Loucy (cell line): ENCODE measurements around the gene TRERF1.

Experiments
- H2AFZ ChIP-seq: fragments of 200-600 bp; sonication (generic); 2 replicates; pipeline ENCODE4 v1.6.0; 2016; ENCODE audit warnings: antibody characterized with exemption, mild to moderate bottlenecking, low read length, moderate library complexity
- H3F3A ChIP-seq: fragments of 200-600 bp; 2 replicates; pipeline ENCODE4 v1.6.0; 2016; ENCODE audit warnings: antibody characterized with exemption, low read depth, mild to moderate bottlenecking
- H3K27me3 ChIP-seq: fragments of 200-600 bp; sonication (generic); 2 replicates; pipeline ENCODE4 v1.6.1; 2014; ENCODE audit warnings: low read length, mild to moderate bottlenecking; ENCODE audit not compliant: insufficient read depth, poor library complexity, severe bottlenecking
- H3K36me3 ChIP-seq: fragments of 200-600 bp; sonication (generic); 2 replicates; pipeline ENCODE4 v1.6.1; 2016; ENCODE audit warnings: low read length; ENCODE audit not compliant: insufficient read depth
- H3K4me1 ChIP-seq: fragments of 200-600 bp; sonication (generic); 2 replicates; pipeline ENCODE4 v1.5.1; 2014; ENCODE audit warnings: low read length, mild to moderate bottlenecking; ENCODE audit not compliant: insufficient read depth, poor library complexity, severe bottlenecking
- H3K4me2 ChIP-seq: fragments of 200-600 bp; sonication (generic); 2 replicates; pipeline ENCODE4 v1.6.0; 2014; ENCODE audit warnings: antibody characterized with exemption, low read length, low read depth, mild to moderate bottlenecking; ENCODE audit not compliant: poor library complexity, severe bottlenecking
- H3K4me3 ChIP-seq: fragments of 200-600 bp; sonication (generic); 2 replicates; pipeline ENCODE4 v1.5.1; 2014; ENCODE audit warnings: low read length, mild to moderate bottlenecking, mixed read lengths; ENCODE audit not compliant: poor library complexity, severe bottlenecking
- H3K79me2 ChIP-seq: fragments of 200-600 bp; sonication (generic); 2 replicates; pipeline ENCODE4 v1.6.1; 2014; ENCODE audit warnings: low read length; ENCODE audit not compliant: insufficient read depth
- H3K9ac ChIP-seq: fragments of 200-600 bp; sonication (generic); 2 replicates; pipeline ENCODE4 v1.6.0; 2014; ENCODE audit warnings: mild to moderate bottlenecking, low read depth, low read length, moderate library complexity; ENCODE audit not compliant: poor library complexity, severe bottlenecking
- H3K9me2 ChIP-seq: fragments of 200-600 bp; sonication (generic); replicated peaks from 2 replicates; pipeline ENCODE4 v1.6.1; 2016; ENCODE audit warnings: low read depth, low read length, mixed read lengths
- H3K9me3 ChIP-seq: fragments of 200-600 bp; sonication (generic); 2 replicates; pipeline ENCODE4 v1.6.1; 2014; ENCODE audit warnings: mild to moderate bottlenecking, antibody characterized with exemption, low read length, low read depth; ENCODE audit not compliant: insufficient read depth
- H4K20me1 ChIP-seq: fragments of 200-600 bp; sonication (generic); 2 replicates; pipeline ENCODE4 v1.6.0; 2014; ENCODE audit warnings: antibody characterized with exemption, low read length, mild to moderate bottlenecking; ENCODE audit not compliant: insufficient read depth, poor library complexity, severe bottlenecking
- EZH2phosphoT487 ChIP-seq: fragments of 200-600 bp; IDR thresholded peaks from 2 replicates; pipeline ENCODE4 v1.6.1; 2018; ENCODE audit warnings: antibody characterized with exemption, mild to moderate bottlenecking, moderate library complexity, borderline replicate concordance
- TF ChIP-seq, protein P1 (sequence below): fragments of 200-600 bp; sonication (generic); conservative IDR thresholded peaks from 2 replicates; pipeline ENCODE4 v1.5.1; 2014; ENCODE audit warnings: mild to moderate bottlenecking, antibody characterized with exemption, low read length

Gene TRERF1

DNA sequence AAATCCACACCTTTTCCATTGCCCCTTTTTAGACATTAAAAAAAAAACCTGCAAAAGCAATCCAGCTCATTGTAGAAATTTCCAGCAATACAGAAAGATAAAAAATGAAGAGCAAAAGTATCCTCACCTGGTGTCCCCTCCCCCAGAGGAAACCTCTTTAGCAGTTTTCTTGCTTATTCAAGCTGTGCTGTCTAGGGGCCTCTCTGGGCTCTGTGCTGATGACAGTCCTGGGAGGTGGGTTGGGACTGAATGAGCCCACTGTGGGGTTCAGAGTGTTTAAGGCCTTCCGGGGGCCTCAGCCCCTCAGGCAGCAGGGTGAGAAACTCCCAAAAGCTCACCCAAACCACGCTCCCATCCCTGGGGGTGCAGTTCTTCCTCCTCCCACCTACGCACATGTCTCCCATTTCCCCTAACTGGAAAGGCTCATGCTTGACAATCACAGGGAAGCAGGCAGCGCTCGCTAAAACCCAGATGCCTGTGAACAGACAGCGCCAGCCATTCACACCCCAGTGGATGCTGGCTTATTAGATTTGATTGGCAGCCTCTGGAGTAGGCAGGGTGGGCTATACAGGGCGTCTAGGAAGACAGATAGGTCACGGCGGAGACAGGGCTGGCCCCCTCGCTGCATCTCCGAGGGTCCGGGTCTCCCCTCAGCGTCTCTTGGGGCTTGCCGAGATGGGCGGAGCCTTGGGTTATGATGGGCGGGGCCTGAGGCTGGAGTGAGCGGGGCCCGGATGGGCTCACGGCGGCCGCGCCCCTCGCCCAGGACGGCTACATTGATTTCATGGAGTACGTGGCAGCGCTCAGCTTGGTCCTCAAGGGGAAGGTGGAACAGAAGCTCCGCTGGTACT lies 274.0 kb downstream of the TRERF1 start:
- no peaks in the 10 kb centered on the region for H3K9me3 ChIP-seq
- H3K4me3 ChIP-seq = no peak overlapping the region
- H3K4me2 ChIP-seq = no peak overlapping the region
- H3F3A ChIP-seq = no peaks in the 10 kb centered on the region
- H3K9me2 ChIP-seq = no peaks in the 10 kb centered on the region
- H3K9ac ChIP-seq = no peak overlapping the region
- H4K20me1 ChIP-seq = no peaks in the 10 kb centered on the region
- no peaks in the 10 kb centered on the region for H3K4me1 ChIP-seq
- H3K27me3 ChIP-seq = no peaks in the 10 kb centered on the region
- H2AFZ ChIP-seq = no peak overlapping the region
- H3K79me2 ChIP-seq = no peaks in the 10 kb centered on the region
- TF ChIP-seq EZH2phosphoT487 = no peak
- TF ChIP-seq, protein P1, sequence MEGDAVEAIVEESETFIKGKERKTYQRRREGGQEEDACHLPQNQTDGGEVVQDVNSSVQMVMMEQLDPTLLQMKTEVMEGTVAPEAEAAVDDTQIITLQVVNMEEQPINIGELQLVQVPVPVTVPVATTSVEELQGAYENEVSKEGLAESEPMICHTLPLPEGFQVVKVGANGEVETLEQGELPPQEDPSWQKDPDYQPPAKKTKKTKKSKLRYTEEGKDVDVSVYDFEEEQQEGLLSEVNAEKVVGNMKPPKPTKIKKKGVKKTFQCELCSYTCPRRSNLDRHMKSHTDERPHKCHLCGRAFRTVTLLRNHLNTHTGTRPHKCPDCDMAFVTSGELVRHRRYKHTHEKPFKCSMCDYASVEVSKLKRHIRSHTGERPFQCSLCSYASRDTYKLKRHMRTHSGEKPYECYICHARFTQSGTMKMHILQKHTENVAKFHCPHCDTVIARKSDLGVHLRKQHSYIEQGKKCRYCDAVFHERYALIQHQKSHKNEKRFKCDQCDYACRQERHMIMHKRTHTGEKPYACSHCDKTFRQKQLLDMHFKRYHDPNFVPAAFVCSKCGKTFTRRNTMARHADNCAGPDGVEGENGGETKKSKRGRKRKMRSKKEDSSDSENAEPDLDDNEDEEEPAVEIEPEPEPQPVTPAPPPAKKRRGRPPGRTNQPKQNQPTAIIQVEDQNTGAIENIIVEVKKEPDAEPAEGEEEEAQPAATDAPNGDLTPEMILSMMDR = no peak
- no peaks in the 10 kb centered on the region for H3K36me3 ChIP-seq

DNA sequence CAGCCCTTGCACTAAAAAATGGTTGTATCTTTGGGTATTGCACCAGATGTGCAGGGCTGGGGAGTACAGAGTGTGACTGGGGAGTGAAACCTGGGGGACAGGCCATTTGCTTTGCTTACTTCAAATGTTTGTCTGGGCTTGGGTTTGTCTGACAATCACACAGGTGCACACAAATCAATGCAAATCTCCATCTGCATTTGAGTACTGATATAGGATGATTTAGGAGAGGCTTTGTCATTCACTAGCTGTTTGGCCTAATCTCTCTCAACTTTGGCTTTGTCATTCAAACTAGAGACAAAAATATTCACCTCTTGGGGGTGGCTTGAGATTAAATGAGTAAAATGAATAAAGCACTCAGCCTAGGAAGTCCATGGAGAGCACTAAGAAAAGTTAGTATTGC lies 274.7 kb downstream of the TRERF1 start:
- Histone ChIP-seq H3K9me2 (no peaks in the 10 kb centered on the region), H3K4me2 (no peak overlapping the region), H3K27me3 (no peaks in the 10 kb centered on the region), H3F3A (no peaks in the 10 kb centered on the region), H3K36me3 (no peaks in the 10 kb centered on the region), H3K4me3 (no peak overlapping the region), H3K4me1 (no peaks in the 10 kb centered on the region), H3K9me3 (no peaks in the 10 kb centered on the region), H4K20me1 (no peaks in the 10 kb centered on the region), H3K9ac (no peak overlapping the region), H3K79me2 (no peaks in the 10 kb centered on the region), H2AFZ (no peak overlapping the region)
- TF ChIP-seq, protein P1 = no peak
- no peak for TF ChIP-seq EZH2phosphoT487

DNA sequence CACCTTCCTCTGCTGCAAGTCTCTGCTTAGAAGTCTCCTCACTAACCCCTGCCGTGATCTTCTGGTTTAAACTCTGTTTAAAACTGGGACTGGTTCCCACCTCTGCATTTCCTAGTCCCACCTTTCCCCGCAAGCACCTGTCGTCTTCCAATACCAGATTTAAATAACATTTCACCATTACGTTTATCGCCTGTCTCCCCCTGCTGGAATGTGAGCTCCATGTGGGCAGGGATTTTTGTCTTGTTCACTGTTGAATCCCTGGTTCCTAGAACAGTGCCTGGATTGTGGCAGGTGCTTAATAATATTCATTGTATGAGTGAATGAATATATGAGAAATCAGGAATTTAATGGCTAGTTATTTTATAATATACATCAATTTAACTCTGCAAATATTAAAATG lies 275.9 kb downstream of the TRERF1 start:
- H3K4me2 ChIP-seq = no peak overlapping the region
- no peaks in the 10 kb centered on the region for H4K20me1 ChIP-seq
- H3K4me1 ChIP-seq = no peaks in the 10 kb centered on the region
- H3K9ac ChIP-seq = no peak overlapping the region
- no peaks in the 10 kb centered on the region for H3K36me3 ChIP-seq
- H3K79me2 ChIP-seq = no peaks in the 10 kb centered on the region
- H3K9me2 ChIP-seq = no peaks in the 10 kb centered on the region
- H2AFZ ChIP-seq = no peak overlapping the region
- H3K27me3 ChIP-seq = no peaks in the 10 kb centered on the region
- no peak overlapping the region for H3K4me3 ChIP-seq
- H3K9me3 ChIP-seq = no peaks in the 10 kb centered on the region
- TF ChIP-seq, protein P1 = peak; percentile 45
- no peak for TF ChIP-seq EZH2phosphoT487
- no peaks in the 10 kb centered on the region for H3F3A ChIP-seq
